ENCODE results near the gene ZNF711.

DNA sequence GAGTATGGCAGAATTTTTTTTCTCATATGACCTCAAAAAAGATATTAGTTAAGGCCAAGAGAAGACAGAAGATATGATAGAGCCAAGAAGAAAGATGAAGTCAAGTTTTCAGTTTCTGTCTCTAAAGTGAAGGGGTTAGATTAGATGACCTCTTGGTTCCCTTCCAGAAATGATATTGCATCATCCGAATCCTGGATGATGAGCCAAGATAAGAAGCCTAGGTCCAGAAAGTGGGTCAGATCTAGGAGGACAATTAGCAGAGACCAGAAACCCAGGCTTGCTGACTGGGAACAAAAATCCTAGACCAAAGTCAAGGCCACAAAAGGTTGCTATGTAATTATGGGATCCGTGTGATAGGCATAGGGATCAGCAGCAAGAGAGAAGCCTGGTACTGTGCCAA lies 20.4 kb upstream of the ZNF711 start:
- TF ChIP-seq, protein P1, sequence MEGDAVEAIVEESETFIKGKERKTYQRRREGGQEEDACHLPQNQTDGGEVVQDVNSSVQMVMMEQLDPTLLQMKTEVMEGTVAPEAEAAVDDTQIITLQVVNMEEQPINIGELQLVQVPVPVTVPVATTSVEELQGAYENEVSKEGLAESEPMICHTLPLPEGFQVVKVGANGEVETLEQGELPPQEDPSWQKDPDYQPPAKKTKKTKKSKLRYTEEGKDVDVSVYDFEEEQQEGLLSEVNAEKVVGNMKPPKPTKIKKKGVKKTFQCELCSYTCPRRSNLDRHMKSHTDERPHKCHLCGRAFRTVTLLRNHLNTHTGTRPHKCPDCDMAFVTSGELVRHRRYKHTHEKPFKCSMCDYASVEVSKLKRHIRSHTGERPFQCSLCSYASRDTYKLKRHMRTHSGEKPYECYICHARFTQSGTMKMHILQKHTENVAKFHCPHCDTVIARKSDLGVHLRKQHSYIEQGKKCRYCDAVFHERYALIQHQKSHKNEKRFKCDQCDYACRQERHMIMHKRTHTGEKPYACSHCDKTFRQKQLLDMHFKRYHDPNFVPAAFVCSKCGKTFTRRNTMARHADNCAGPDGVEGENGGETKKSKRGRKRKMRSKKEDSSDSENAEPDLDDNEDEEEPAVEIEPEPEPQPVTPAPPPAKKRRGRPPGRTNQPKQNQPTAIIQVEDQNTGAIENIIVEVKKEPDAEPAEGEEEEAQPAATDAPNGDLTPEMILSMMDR (IDR thresholded peaks at IDR 0.05; ENCODE audit: poor library complexity, severe bottlenecking) = no peak
- TF ChIP-seq MXI1 (conservative IDR thresholded peaks at IDR 0.05; ENCODE audit: poor library complexity, severe bottlenecking) (no peak), TAF1 (IDR thresholded peaks at IDR 0.05; ENCODE audit: low read depth) (no peak), POLR2AphosphoS5 (IDR thresholded peaks at IDR 0.05) (no peak), EZH2 (IDR thresholded peaks at IDR 0.05; ENCODE audit: borderline replicate concordance, insufficient read depth, low read length, poor library complexity, severe bottlenecking) (no peak), EP300 (conservative IDR thresholded peaks at IDR 0.05; ENCODE audit: poor library complexity, severe bottlenecking) (no peak), RAD21 (conservative IDR thresholded peaks at IDR 0.05) (no peak)
- TF ChIP-seq, protein P2, sequence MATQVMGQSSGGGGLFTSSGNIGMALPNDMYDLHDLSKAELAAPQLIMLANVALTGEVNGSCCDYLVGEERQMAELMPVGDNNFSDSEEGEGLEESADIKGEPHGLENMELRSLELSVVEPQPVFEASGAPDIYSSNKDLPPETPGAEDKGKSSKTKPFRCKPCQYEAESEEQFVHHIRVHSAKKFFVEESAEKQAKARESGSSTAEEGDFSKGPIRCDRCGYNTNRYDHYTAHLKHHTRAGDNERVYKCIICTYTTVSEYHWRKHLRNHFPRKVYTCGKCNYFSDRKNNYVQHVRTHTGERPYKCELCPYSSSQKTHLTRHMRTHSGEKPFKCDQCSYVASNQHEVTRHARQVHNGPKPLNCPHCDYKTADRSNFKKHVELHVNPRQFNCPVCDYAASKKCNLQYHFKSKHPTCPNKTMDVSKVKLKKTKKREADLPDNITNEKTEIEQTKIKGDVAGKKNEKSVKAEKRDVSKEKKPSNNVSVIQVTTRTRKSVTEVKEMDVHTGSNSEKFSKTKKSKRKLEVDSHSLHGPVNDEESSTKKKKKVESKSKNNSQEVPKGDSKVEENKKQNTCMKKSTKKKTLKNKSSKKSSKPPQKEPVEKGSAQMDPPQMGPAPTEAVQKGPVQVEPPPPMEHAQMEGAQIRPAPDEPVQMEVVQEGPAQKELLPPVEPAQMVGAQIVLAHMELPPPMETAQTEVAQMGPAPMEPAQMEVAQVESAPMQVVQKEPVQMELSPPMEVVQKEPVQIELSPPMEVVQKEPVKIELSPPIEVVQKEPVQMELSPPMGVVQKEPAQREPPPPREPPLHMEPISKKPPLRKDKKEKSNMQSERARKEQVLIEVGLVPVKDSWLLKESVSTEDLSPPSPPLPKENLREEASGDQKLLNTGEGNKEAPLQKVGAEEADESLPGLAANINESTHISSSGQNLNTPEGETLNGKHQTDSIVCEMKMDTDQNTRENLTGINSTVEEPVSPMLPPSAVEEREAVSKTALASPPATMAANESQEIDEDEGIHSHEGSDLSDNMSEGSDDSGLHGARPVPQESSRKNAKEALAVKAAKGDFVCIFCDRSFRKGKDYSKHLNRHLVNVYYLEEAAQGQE (IDR thresholded peaks at IDR 0.05; ENCODE audit: borderline replicate concordance) = no peak

Data from neural cell (in vitro differentiated cells).